Cardiac fibroblast (primary cell): ENCODE data around the gene RAB30.
"Not testable (repeated sequence)": the region's sequence is repeated elsewhere in the genome, so short reads cannot be mapped to it uniquely, and the experiment has no call there.

Source experiments
- DNase-seq, 2 donors: peaks; one replicate each; pipeline versions ENCODE4 v3.0.0 to v3.0.0-alpha.2; 2010; ENCODE audit warnings: low read depth in 2 of 2
- H3K4me3 ChIP-seq, 2 donors: replicated peaks in 1 of 2; 1 replicate in 1 of 2; 2 replicates in 1 of 2; pipeline ENCODE4 v1.5.1; 2011; ENCODE audit warnings: low read depth in 2 of 2, low read length in 2 of 2, mild to moderate bottlenecking in 2 of 2, moderate library complexity in 1 of 2
- TF ChIP-seq, protein P1 (sequence below): IDR thresholded peaks from one replicate; pipeline ENCODE4 v1.5.1; 2011; ENCODE audit warnings: low read depth, mild to moderate bottlenecking, low read length, inconsistent platforms

RAB30 gene

DNA sequence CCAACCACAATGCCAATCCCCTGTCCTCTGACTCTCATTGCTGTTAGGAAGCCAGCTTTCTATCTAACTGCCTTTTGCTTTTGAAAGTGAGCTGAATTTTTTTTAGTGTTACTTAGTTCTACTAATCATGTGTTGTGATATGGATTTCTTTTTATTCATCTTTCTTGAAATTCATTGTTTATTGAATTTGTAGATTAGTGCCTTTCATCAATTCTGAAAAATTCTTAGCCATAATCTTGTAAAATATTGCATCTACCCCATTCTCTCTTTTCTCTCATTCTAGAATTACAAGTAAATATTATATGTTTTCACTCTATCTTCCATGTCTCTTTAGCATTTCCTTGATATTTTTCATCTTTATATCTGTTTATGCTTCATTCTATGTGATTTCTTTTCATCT is 122.3 kb downstream of the RAB30 start:
- H3K4me3 ChIP-seq: no peak overlapping the region
- no peak for DNase-seq
- TF ChIP-seq, protein P1, sequence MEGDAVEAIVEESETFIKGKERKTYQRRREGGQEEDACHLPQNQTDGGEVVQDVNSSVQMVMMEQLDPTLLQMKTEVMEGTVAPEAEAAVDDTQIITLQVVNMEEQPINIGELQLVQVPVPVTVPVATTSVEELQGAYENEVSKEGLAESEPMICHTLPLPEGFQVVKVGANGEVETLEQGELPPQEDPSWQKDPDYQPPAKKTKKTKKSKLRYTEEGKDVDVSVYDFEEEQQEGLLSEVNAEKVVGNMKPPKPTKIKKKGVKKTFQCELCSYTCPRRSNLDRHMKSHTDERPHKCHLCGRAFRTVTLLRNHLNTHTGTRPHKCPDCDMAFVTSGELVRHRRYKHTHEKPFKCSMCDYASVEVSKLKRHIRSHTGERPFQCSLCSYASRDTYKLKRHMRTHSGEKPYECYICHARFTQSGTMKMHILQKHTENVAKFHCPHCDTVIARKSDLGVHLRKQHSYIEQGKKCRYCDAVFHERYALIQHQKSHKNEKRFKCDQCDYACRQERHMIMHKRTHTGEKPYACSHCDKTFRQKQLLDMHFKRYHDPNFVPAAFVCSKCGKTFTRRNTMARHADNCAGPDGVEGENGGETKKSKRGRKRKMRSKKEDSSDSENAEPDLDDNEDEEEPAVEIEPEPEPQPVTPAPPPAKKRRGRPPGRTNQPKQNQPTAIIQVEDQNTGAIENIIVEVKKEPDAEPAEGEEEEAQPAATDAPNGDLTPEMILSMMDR: no peak

DNA sequence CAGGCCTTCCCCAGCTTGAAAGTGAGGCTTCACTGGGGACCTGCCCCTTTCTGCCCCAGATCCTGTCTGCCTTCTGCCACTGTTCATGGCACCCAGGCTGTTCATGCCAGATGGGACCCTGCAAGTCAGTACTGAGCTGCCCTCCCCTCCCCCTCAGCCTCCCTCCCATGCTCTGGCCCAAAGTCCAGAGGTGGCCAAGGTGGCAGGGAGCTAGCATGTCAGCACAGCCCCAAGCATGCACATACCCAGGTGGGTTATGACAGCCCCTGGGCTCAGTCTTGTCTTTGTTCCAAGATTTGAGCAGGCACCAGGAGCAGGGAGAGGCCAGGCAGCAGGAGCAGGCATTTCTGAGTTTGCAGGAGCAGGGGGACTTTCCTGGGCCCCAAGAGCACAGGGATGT is 126.0 kb downstream of the RAB30 start:
- no peak overlapping the region for H3K4me3 ChIP-seq
- TF ChIP-seq, protein P1: no peak
- no peak for DNase-seq

DNA sequence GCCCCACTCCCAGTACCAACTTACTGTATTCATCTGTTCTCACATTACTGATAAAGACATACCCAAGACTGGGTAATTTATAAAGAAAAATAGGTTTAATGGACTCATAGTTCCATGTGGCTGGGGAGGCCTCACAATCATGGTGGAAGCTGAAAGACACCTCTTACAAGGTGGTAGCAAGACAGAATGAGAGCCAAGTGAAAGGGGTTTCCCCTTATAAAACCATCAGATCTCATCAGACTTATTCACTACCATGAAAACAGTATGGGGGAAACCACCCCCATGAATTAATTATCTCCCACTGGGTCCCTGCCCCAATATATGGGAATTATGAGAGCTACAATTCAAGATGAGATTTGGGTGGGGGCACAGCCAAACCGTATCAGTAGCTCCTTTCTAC is 126.7 kb downstream of the RAB30 start:
- DNase-seq, H3K4me3 ChIP-seq: not testable (repeated sequence)

DNA sequence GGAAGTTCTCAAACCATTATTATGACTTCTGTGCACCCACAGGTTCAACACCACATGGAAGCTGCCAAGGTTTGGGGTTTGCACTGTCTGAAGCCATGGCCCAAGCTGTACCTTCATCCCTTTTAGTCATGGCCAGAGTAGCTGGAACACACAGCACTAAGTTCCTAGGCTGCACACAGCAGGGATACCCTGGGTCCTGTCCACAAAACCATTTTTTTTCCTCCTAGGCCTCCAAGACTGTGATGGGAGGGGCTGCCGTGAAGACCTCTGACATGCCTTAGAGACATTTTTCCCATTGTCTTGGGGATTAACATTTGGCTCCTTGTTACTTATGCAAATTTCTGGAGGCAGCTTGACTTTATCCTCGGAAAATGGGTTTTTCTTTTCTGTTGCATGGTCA is 127.5 kb downstream of the RAB30 start:
- DNase-seq: no peak
- H3K4me3 ChIP-seq: no peak overlapping the region
- TF ChIP-seq, protein P1: no peak

DNA sequence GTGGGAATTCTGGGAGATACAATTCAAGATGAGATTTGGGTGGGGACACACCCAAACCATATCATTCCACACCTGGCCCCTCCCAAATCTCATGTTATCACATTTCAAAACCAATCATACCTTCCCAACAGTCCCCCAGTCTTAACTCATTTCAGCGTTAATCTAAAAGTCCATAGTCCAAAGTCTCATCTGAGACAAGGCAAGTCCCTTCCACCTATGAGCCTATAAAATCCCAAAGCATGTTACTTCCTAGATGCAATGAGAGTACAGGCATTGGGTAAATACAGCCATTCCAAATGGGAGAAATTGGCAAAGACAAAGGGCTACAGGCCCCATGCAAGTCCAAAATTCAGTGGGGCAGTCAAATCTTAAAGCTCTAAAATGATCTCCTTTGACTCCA is 128.3 kb downstream of the RAB30 start:
- not testable (repeated sequence) for H3K4me3 ChIP-seq, DNase-seq

DNA sequence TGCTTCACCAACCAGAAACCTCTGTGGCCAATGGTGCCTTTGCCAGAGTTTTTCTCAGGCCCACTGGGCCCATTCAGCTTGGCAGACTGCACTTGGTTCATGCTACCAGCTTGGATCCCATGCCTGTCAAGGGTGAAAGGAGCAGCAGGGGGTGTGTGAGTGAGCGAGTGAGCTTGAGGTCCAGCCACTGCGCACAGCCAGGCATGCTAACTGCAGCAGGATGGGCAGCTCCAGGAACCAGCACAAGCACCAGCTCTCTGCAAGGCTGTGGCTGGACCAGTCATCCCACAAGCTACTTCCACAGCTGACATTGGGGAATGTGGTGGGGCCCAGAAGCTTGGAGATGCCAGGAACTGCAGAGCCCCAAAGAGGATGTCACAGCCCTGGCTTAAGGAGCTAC is 129.3 kb downstream of the RAB30 start:
- H3K4me3 ChIP-seq: no peak overlapping the region
- TF ChIP-seq, protein P1: no peak
- no peak for DNase-seq

DNA sequence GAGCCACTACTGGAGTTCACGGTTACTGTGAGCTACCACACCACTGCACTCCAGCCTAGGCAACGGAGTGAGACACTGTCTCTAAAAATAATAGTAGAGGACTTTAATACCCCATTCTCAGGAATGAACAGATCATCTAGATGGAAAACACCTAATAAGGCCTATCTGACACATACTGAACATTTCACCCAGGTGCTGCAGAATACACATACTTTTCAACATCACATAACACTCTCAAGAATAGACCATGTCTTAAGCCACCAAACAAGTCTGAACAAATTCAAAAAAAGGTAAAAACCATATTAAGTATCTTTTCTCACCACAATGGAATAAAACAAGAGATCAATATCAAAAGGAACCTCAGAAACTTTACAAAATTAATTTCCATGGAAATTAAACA is 132.2 kb downstream of the RAB30 start:
- TF ChIP-seq, protein P1: no peak
- no peak overlapping the region for H3K4me3 ChIP-seq
- DNase-seq: no peak

DNA sequence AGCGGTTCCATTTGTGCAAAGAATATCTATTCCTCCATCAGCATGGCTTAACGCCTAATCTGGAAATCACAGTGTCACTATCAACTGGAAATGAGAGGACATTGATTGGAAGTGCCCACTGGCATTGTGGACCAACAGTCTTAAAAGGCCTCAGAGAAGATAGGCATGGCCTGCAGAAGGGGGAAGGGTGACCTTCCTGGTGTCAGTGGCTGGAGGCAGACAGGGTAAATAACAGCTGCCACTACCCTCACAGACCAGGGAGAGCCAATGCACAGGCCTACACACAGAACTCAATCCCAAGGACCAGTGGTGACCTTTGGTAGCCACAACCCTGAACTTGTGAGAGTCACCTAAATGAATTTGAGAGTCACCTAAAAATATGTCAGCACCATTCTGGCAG is 134.1 kb downstream of the RAB30 start:
- TF ChIP-seq, protein P1: no peak
- DNase-seq: no peak
- H3K4me3 ChIP-seq: no peak overlapping the region
